Measurements from ENCODE around the gene TMIE.
"Not testable (repeated sequence)": the region's sequence is repeated elsewhere in the genome, so short reads cannot be mapped to it uniquely, and the experiment has no call there.

The TMIE gene

GRCh38 chr3:46681856-46682540 lies 19.2 kb upstream of the TMIE start:
- DNase-seq (ENCODE audit: extremely low spot score, insufficient read length, low read depth): no peak
- FAIRE-seq: no peak

GRCh38 chr3:46682974-46683373 lies 18.2 kb upstream of the TMIE start:
- DNase-seq (ENCODE audit: extremely low spot score, insufficient read length, low read depth) (no peak), FAIRE-seq (no peak)

- no peak for FAIRE-seq
- no peak for DNase-seq (ENCODE audit: extremely low spot score, insufficient read length, low read depth)
Measured at GRCh38 chr3:46684891-46685290, 16.3 kb upstream of the TMIE start.

GRCh38 chr3:46685446-46685845 lies 15.7 kb upstream of the TMIE start:
- DNase-seq (ENCODE audit: extremely low spot score, insufficient read length, low read depth) (no peak), FAIRE-seq (no peak)

- FAIRE-seq (no peak), DNase-seq (ENCODE audit: extremely low spot score, insufficient read length, low read depth) (no peak)
Measured at GRCh38 chr3:46690798-46691197, 10.4 kb upstream of the TMIE start.

- DNase-seq (ENCODE audit: extremely low spot score, insufficient read length, low read depth) (no peak), FAIRE-seq (no peak)
Measured at GRCh38 chr3:46692566-46692990, 8.6 kb upstream of the TMIE start.

- FAIRE-seq: no peak
- DNase-seq (ENCODE audit: extremely low spot score, insufficient read length, low read depth): peak; percentile 51
Measured at GRCh38 chr3:46693038-46693891, 7.9 kb upstream of the TMIE start, which contains the start of gene ALS2CL. TSS of gene ALS2CL (minus strand) at chr3:46693679. CDS start at chr3:46689440, 4,239 bp downstream.

- DNase-seq (ENCODE audit: extremely low spot score, insufficient read length, low read depth) (no peak), FAIRE-seq (no peak)
Measured at GRCh38 chr3:46693892-46694226, 7.3 kb upstream of the TMIE start.

GRCh38 chr3:46694520-46694919 lies 6.7 kb upstream of the TMIE start:
- DNase-seq (ENCODE audit: extremely low spot score, insufficient read length, low read depth) (no peak), FAIRE-seq (no peak)

- peak; percentile 67 for FAIRE-seq
- DNase-seq (ENCODE audit: extremely low spot score, insufficient read length, low read depth): no peak
Measured at GRCh38 chr3:46695177-46695961, 5.8 kb upstream of the TMIE start.

- no peak for FAIRE-seq
- no peak for DNase-seq (ENCODE audit: extremely low spot score, insufficient read length, low read depth)
Measured at GRCh38 chr3:46695962-46696894, 5.0 kb upstream of the TMIE start.

GRCh38 chr3:46699676-46700523 lies 1.3 kb upstream of the TMIE start:
- DNase-seq (ENCODE audit: extremely low spot score, insufficient read length, low read depth) (no peak), FAIRE-seq (no peak)

GRCh38 chr3:46700772-46701171 lies 420 bp upstream of the TMIE start:
- no peak for DNase-seq (ENCODE audit: extremely low spot score, insufficient read length, low read depth)
- no peak for FAIRE-seq

GRCh38 chr3:46702246-46703012 lies 1.2 kb downstream of the TMIE start:
- no peak for FAIRE-seq

GRCh38 chr3:46703013-46703520 lies 1.9 kb downstream of the TMIE start:
- DNase-seq (ENCODE audit: extremely low spot score, insufficient read length, low read depth) (no peak), FAIRE-seq (no peak)

More at GRCh38 chr3:46702246-46703012, 1.2 kb downstream of the TMIE start:
- no peak for DNase-seq (ENCODE audit: extremely low spot score, insufficient read length, low read depth)

- FAIRE-seq; DNase-seq (ENCODE audit: extremely low spot score, insufficient read length, low read depth): not testable (repeated sequence)
Measured at GRCh38 chr3:46704346-46704745, 3.2 kb downstream of the TMIE start.

GRCh38 chr3:46705022-46705530 lies 3.9 kb downstream of the TMIE start:
- peak; percentile 53 for DNase-seq (ENCODE audit: extremely low spot score, insufficient read length, low read depth)
- FAIRE-seq: peak; percentile 97
